ENCODE results near the gene ARF3.

The ARF3 gene

GRCh38 chr12:48980953-48981756 lies 23.9 kb upstream of the ARF3 start:
- DNase-seq: no peak

- DNase-seq: no peak
Measured at GRCh38 chr12:48980389-48980952, 23.2 kb upstream of the ARF3 start.

GRCh38 chr12:48979602-48980388 lies 22.5 kb upstream of the ARF3 start:
- no peak for DNase-seq

DNA sequence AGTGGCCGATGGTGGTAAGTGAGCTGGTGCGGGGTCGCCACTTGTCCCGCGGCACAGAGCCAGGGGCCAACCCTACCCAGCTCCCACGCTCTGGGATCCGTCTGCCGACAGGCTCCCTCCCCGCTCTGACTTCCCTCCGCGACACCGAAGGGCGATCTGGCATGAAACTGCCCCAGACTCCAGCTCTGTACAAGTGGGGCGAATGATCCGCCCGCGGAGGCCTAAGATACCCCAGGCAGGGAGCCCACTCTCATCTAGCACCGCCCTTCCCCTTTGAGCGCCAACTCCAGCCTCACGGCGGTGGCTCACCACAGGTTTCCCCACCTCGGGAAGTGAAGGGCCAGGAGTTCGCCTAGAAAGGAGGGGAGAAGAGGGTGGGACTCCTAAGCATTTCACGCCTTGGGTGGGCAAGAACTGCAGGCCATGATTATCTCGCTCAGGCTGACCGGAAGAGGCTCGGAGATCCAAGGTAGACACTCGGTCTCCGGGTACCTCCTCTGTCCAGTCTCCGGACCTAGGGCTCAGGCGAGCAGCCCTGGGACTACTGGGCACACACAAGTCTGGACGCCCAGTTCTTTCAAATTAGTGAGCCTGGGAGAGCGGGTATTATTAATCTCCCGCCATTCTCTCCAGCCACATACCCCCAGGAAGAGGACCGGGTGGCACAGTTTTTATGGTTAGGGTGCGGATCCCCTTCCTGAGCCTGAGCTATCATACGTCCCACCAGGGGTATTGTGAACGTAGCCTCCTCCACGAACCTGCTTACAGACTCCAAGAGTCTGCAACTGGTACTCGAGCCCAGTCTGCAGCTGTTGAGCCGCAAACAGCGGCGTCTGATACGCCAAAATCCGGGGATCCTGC lies 21.7 kb upstream of the ARF3 start:
- DNase-seq: no peak

GRCh38 chr12:48978291-48978740 lies 21.0 kb upstream of the ARF3 start, which contains the start of gene WNT1:
TSS of gene WNT1 (plus strand) at chr12:48978322. CDS start at chr12:48978651, 329 bp downstream.
- no peak for DNase-seq

DNA sequence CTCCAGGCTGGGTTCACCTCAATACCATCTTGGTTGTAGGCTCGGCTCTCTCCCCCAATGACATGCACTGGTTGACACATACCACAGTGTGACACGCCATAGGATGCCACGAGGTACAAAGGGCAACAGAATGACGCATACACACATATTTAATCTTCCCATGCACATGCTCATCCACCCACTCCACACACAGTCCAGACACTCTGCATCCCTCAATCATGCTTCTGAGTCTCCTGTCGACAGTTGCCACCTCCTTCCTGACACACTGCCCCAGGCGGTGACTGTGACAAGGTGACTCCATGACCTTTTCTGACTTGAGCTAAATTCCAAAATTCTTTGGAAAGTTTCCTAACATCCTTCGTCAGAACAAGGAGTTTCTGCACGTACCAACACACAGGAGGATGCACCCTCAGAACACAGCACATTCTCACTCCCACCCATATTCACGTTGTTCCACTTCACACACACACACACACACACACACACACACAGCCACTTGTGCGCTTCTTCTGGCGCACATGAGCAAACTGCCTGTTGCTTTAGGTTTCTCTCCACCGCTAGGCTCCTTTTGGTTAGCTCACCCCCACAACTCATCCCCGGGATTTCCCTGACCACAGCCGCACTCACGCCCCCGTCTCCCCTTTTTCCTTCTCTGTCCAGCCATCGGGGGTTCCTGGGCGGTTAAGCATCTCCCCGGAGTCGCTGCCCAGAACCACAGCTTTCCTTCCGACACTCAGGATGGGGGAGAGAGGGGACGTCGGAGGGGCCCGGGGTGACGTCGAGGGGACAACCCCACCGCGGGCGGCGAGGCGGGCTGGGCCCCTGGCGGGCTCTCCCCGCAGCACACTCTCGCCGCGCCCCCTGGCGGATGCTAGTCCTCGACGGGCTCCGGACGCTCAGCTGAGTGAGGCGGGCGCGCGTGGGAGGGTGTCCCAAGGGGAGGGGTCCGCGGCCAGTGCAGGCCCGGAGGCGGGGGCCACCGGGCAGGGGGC lies 20.3 kb upstream of the ARF3 start:
- peak; percentile 39 for DNase-seq

DNA sequence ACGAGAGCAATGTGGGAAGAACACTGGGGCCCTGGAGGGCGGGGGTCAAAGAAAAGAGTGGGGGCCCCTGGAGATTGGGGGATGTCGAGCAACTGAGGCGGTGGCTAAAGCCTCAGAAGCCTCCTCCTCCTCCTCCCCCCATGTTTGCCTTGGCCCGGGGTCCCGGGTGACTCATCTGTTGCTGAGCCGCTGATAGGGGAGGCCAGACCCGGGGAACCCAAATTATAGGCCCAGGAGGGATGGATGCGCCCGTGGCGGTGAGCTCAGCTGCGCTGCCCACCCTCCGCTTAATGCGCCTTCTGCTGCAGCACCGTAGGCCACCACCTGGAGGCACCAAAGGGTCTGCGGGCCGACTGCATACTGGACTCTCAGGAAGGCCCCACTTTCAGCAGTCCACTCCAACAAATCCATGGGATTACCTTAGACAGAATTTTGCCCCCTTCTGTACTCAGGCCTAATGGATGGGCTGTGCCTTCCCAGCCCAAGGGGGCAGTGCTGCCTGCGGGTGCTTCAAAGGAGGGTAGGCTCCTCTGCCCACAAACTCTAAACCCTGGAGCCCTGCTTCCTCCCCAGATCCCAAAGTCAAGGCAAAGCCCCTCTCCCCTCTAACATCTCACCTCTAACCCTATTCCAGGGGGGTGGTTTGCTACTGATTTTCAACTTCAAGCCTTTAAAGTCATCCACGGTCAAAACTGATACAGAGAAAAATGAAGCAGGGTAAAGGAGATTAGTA lies 16.8 kb upstream of the ARF3 start:
- DNase-seq: peak; percentile 27

GRCh38 chr12:48973531-48973930 lies 16.2 kb upstream of the ARF3 start:
- DNase-seq: no peak

DNA sequence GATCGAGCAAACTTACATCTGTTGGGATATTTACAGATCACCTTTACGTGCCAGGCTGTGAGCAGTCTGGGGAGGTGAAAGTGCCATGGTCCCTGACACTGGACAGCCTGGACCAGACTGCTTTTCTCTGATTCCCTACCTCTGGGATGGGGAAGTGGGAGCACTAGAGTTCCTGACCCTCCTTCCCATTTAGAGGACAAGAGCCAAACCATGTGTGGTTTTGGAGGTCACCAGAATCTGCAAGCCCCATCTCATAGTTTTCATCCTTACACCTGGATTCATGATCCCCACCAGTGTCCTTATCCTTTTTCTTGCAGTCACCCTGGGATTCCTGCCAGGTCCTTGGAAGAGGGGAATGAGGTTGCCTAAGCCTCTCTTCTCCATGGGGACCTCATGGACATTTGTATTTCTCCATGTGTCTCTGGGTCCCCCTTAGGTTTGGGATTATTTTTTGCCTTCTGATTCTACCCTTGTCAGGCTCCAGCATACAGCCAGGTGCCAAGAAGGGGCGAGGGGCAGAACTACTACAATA lies 15.7 kb upstream of the ARF3 start:
- DNase-seq: no peak

DNA sequence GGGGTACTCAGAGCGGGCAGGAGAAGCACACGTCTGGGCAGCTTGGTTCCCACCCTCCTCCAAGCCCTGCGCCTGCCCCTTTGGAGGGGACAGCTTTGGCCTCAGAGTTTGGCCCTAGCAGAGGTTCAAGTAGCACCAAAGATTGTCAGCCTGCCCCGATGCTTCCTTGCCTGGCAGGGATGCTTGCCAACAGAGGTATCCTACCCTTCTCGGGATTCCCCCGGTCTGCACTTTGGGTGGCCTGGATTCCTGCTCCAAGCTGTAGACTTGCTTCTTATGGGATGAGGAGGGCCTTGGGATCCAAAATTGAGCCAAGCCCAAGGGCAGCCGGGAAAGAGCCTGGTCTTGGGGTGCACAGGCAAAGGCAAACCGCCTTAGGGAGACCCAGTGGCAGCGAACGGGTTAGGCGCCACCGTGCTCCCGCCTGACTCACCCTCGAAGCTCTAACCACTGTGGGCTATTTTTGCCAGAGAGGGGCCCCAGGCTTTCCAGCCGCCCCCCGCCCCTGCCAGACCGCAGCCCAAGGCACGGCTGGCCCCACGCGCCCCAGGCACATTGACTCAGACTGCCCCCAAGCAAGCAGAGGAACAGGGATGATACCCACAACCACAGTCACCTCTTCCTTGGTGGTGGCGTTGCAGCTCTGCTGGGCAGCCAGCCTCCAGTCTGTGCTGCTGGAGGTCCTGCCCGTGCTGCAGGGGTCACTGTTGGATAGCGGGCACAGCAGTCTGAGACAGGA lies 15.1 kb upstream of the ARF3 start:
- no peak for DNase-seq

GRCh38 chr12:48970702-48971334 lies 13.5 kb upstream of the ARF3 start:
- DNase-seq: no peak

GRCh38 chr12:48969833-48970701 lies 12.8 kb upstream of the ARF3 start:
- no peak for DNase-seq

- DNase-seq: no peak
Measured at GRCh38 chr12:48969160-48969771, 12.0 kb upstream of the ARF3 start.

DNA sequence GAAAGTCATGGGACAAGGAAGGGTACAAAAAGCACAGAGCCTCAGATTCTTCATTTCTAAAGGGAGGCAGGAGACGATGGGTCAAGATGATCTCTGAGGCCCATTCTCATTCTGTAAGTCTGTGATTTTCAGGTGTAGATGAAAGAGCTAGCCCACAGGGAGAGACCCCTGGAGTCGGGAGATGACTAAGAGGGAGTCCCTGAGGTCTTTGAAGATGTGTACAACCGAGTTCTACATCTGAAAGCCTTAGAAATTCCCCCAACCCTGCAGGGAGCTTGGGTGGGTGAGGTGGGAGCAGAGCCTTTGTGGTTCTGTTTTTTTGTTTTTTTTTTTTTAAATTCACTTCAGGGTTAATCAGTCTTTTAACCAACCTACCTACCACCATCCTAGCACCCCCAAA lies 11.2 kb upstream of the ARF3 start:
- no peak for DNase-seq

DNA sequence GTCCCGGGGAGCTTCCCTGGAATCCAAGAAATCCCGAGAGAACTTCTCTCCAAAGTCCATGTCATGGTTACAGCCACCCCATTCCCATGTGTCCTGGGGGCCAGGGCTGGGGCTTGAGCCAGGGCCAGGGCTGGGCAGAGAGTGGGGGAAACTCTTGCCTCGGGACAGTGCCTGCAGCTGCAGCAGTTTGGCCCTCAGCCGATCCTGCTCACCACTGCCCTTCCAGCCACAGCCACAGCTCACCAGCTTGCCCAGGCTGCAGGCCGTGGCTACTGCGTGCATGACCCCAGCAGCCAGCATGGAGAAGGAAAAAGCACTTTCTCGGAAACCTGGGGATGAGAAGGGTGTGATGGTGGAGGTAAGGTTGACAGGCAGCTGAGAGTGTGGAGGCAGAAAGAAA lies 10.7 kb upstream of the ARF3 start:
- no peak for DNase-seq

GRCh38 chr12:48966177-48966895 lies 9.0 kb upstream of the ARF3 start:
- DNase-seq: no peak

- DNase-seq: peak; percentile 18
Measured at GRCh38 chr12:48965298-48965838, 8.1 kb upstream of the ARF3 start.

Measured in HCEC 1CT (cell line).